ENCODE results near the gene WNT5B.

The WNT5B gene

DNA sequence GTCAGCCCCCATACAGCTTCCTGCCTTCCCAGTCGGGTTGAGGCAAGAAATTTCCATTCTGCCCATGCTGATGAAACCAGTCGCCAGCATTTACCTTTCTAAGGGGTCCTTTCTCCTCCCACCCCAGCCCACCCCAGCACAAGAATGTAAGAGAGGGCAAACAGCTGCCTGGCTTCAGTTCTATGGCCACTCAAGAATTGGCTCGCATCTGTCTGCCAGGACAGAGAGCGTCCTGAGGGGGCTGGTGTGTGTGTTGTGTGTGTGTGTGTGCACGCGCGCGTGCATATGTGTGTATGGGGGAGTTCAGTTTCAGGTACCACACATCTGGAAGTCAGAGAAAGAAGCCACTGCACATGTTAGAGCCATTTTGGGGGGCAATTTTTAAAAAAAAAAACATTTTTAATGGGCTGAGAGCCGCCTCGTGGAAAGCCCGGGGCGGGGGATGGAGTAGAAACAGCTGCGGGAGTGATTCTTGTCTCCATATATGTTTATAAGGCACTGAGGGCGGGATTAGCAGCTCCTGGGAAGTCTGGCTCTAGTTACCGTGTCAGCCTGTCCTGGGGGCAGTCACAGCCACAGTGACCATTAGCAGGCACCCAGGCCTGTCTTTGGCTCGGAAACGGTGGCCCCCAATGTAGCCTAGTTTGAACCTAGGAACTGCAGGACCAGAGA is at the start of gene WNT5B:
TSS of gene WNT5B (plus strand) at position 566 of the 672 bp plus-strand sequence. CDS start 2,124 bp downstream, outside the sequence.
- no peak for DNase-seq

DNA sequence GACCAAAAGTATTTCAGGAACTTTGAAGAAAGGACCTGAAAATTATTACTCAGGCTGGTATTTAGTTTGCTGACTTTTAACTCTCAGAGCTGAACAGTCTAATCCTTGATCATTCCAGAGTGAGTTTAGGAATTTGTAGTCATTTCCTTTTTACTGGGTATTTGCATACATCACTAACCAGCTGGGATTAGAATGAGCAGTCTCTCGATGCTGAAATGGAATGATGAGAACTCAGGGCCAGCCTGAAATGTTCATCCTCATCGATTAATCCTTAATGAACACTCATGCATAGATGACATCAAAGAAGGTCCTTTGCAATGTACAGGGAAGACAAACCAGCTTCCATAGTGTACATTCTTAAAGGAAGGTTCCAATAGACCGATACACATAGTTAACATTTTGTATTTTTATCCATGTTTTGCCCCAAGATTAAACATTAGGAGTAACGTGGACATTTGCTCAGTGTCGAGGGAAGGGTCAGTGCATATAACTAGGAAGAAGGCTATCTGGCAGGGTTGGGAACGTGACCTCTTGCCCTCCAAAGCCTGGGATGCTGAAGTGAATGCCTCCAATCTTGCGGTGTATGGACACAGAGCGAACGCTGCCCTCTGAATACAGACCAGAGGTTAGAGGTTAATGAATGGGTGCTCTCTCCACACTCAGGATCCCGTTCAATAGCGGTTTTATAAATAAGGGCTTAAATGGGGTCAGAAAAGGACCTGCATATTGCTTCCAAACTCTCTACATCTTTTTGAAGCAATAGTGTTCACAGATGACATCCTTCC is 49.2 kb upstream of the WNT5B start:
- DNase-seq: no peak

DNA sequence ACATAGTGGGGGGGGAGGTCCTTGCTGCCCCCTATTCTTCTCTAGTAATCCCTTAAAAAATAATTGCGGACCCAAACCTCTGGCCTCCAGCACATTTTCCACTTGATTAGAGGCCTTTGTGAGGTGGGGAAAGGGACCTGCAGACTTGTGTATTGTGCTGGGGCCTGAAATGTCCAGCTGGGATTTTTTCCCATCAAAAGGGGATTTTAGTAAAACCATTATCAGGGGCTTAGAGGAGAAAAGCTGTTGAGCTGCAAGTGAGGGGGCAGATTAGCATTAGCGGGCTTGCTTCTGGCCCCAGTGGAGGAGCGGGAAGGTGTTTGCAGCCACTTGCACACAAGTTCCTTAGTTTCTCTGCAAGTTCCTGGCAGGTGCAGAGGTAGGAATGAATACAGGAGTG is 48.5 kb upstream of the WNT5B start:
- no peak for DNase-seq

DNA sequence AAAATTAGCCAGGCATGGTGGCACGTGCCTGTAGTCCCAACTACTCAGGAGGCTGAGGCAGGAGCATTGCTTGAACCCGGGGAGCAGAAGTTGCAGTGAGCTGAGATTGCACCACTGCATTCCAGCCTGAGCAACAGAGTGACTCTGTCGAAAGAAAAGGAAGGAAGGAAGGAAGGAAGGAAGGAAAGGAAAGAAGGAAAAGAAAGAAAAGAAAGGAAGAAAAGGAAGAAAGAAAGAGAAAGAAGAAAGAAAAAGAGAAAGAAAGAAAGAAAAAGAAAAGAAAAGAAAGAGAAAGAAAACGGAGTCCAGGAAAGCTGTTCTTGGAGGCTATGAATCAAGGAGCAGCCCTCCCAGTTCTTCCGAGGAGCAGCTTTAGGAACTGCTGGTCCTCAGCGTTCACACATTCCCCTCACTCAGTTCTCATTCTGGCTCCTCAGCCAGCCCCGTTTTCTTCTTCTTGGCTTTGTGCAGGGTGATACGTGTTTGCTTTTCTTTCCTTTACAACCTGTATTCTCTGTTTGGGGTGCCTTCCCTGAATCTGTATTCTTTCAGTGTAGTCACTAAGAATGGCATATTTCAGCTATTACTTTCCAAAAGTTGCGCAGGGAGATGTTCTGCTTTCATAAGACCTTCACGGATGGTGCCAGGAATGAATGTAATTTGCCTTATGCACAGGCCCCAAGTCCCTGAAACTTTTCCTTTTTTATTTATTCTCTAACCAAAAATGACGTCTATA is 46.9 kb upstream of the WNT5B start:
- DNase-seq: no peak

DNA sequence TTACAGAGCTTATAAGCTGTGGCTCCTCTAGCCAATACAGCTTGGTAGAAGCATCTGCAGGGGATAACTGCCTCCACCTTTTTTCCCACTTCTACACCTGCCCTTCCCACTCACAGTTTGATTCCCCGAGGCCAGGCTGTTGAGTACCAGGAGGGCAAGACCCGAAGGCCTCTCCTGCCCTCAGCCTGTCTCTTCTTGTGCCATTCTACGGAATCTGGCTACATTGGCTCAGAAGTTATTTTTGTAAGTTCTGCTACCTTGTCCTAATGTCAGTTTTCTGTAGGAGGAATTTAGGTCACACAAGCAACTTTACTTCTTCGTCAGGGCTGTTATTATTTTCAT is 46.4 kb upstream of the WNT5B start:
- DNase-seq: no peak

DNA sequence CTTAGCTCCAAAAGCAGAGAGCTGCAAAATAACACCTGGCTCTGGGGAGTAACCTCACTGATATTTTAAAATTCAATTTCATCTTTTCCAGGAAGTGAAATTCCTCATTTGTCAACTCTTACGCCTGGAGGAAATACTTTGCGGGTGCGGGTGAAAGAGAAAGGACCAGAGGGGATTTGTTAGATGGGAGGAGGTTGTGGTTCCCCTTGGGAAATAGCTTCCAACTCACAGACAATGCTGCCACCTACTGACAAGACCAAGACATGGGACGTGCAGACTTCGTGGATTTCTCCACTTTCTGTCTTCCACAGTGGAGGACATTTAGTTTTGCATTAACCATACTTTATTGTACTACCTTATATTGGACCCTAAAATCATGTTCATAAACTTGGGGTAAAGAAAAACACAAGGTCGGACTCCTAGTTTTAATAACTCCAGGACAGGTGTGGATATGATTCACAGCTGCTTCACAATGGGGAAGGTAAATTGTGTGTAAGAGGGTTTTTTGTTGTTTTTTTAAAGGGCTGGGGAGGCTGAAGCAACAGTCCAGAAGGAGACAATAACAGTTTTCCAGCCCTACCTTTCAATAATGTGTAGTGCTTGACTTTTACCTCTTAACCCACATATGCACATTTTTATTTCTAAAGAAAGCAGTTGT is 45.5 kb upstream of the WNT5B start:
- peak; percentile 64 to 88 for DNase-seq

DNA sequence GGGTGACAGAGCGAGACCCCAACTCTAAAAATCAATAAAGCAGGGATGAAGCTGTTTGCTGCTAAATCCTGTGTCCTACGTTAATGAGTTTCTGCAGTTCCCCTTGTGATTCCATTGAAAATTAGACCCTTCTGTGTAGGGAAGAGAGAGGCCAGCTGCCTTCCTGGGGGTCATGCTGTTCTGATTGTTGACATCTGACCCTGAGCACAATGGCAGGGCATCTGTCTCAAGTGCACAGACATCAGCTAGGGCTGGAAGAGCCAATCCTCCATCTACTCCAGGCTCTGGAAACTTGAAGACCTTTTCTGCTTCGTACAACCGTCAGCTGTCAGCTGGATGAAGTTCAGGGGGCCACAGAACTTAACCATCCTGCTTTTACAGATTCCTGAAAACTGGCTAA is 44.7 kb upstream of the WNT5B start:
- no peak for DNase-seq

DNA sequence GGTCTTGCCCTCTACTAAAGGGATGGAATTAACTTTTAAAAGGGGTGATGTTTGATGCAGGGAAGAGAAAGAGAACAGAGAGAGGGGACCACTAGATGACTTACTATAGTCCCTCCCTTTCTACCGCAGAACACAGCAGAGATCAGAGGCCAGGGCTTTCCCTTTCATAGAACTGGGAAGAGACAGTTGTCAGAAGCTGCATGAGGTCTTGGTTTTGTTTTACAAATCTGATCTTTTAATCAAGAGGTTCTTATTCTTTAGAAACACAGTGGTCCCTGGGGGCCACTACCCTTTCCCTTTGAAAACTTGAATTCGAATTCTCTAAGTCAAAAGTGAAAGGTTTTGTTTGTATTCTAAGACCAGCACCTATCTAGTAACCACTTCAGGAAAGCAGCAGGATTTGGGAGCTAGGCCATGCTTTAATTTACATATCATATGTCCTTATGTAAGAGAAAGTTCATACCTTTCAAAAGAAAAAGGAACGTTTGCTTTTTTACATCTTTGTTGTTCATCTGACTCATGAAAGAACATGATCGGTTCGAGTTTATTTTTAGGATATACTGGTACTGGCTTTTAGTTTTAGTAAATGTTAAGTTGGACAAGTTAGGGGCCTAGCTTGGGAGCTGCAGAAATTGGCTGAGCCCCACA is 41.0 kb upstream of the WNT5B start:
- DNase-seq: no peak

DNA sequence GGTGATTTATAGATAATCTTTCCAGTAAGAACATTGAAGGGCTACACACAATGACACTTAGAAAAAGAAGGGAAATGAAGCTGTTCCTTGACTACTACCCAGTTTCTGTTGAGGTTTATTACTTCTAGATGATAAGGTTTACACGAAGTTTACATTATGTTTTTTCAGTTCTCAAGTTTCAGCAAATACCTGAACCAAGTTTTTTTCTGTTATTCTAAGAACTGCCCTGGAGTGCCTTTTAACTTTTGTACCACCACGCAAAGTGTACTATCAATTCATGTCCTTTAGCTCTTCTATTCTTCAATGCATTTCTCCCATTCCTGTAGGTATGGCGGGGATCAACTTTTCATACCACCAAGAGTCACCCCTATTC is 40.5 kb upstream of the WNT5B start:
- no peak for DNase-seq

DNA sequence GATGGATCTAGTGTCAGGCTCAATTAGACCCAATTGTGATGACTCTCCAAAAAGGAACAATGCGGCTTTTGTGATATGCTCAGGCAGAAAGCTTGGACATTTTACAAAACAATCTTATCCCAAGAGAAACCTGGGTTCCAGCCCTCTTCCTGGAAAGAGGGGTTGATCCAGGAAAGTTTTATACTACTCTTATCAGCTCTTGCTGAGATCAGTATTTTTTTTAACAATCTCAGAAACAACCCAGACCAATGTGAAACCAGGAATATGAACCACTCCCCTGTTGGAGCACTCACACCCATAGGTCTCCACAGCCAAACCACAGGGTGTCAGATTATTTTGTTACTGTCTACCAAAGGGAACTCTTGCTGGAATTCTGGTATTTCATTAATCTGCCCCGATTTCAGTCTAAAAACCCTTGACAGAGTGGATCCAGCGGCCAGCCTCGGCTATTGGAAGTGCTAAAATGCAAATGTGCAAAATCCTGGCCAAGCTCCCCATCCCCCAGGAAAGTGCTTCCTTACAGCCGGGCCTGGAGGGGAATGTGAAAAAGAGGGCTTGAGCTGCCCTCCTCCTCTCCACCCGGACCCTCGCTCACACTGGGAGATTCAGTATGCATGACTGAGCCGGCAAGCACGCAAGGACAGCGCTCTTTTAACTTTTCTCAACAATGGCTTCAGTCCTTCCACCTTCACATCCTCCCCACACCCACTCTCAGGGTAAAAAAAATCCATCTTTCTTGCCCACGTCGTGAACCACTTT is 38.6 kb upstream of the WNT5B start:
- DNase-seq: no peak

DNA sequence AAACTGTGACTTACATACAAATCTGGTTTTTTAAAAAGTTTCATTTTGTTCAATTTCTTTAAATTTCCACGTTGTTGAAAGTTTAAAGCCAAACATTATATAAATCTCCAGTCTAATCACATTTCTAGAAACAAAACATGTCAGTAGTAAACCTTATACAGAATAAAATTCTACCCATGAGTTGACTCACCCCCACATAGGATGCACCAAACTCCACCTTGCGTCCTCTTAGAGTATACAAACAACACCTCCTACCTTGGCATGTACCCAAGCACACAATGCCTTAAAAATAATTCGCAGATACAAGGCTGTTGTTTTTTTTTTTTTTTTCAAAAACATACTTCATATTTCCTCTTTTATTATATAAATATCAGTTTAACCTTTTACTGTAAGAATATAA is 38.0 kb upstream of the WNT5B start:
- DNase-seq: peak in 1 of 2 experiments; percentile 41

DNA sequence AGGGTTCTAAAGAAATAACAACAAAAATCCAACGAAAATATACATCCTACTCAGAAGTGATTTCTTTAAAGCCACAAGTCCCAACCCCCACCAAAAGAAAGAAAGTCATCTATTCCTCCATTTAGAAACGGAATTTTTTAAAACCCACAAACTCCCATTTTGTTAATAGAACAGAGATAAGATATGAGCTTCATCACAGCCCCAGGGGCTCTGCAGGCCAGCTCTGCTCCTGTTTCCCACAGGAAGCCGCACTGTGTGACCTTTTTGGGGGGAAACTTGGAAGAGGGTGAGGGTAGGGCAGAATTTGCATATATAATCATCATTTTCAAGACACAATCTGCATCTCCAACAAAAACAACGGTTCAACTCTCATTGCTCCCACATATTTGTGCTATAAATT is 37.5 kb upstream of the WNT5B start:
- DNase-seq: no peak

DNA sequence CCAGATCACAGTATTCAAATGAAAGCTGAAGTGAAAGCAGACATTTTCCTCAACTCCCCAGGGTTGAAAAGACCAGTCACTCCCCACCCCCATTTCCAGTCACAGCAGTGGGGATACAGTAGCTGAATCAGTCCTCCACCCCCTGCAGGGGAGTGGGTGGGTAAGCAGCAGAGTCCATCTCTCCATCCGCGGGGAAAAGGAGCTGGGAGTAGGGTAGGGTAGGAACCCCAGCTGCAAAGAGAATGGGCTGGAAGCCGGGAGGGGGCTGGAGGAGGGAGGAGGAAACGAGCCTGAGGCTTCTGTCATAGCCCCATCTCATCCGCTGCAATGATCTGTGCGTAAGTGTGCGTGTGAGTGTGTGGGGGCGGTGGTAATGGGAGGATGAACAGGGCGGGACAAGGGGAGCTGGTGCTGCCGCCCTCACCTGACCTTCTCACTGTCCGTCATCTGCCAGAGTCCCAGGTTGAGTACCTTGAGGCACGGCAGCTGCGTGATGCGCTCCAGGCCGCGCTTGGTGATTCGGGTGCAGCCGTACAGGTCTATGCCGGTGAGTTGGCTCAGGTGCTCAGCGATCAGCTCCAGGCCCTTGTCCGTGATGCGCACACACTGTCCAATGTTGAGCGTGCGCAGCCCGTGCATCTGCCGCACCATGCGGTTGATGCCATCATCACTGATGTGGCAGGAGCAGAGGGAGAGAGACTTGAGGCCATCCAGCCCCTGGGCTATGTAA is 36.4 kb upstream of the WNT5B start:
- peak; percentile 44 to 61 for DNase-seq

DNA sequence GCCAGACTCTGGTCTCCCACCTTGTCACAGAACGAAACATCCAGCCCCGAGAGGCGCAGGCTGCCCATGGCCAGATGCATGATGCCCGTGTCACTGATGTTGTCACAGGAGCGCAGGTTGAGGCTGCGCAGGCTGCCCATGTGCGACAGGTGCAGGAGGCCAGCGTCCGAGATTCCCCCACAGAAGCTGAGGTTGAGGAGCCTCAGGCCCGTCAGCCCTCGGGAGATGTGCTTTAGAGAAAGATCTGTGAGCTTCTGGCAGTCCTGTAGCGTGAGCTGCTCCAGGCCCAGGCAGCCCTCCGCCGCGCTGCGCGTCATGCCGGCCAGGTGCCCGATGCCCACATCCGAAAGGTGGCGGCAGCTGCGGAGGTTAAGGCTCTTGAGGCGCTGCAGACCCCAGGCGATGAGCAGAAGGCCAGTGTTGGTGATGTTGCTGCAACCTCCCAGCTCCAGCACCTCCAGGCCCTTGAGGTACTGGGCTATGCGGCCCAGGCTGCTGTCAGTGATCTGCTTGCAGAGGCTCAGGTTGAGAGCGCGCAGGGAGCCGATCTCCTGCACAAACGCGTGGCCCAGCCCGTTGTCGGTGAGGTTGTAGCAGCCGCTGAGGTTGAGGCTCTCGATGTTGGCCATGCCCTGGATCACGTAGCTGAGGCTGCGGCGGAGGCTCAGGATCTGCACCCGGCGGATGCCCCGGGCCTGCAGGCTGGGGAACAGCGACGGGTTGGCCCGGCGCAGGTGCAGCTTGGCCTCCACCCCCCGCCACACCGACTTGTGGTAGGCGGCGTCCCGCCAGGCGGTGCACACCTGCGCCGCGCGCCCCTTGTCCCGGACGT is 35.6 kb upstream of the WNT5B start:
- DNase-seq: peak in 1 of 2 experiments; percentile 69

DNA sequence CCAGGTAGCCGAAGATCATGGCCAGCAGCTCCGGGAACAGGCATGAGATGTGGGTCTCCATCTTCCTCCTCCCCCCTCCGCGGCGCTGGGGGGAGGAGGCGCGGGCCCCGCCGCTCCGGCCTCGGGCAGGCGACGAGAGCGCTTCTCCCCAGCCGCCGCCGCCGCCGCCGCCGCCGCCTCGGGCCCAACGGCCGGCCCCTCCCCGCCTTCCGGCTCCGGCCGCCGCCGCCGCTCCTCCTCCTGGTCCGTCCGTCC is 35.1 kb upstream of the WNT5B start:
- DNase-seq: peak; percentile 48 to 69

DNA sequence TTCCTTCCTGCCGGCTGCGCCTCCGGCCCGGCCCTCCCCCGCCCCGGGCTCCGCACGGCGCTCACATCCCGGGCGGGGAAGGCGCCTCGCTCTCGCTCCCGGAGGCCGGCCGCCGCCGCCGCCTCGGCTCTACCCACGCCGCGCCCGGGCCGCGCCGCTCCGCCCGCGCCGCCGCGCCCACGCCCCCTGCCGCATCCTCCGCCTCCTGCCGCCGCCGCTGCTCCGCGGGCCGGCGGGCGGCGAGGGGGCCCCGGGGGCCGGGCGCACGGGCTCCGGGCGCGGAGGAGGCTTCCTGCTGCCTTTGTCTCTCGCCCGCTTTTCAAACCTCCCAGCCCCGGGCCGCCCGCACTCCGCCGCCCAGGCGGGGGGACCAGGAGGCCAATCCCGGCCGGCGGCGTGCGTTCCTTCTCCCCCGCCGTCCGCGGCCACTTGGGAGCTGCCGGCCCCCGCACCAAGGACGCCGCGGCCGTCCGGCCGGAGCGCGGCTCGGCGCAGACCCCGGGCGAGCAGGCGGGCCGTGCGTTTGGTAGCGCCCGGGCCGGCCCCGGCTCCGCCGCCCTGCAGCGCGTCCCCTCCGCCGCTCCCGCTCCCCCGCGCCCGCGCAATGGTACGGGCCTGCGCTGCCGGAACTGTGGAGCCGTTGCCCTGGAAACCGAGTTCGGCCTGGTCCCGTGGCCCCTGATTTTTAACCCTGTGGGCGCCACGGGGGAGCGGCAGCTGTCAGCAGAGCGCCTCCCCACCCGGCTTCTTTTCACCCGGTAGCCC is 34.6 kb upstream of the WNT5B start, which contains the start of gene FBXL14:
TSS of gene FBXL14 (minus strand) at position 321 of the 765 bp plus-strand sequence. CDS start 515 bp downstream, outside the sequence.
- peak; percentile 52 to 88 for DNase-seq

DNA sequence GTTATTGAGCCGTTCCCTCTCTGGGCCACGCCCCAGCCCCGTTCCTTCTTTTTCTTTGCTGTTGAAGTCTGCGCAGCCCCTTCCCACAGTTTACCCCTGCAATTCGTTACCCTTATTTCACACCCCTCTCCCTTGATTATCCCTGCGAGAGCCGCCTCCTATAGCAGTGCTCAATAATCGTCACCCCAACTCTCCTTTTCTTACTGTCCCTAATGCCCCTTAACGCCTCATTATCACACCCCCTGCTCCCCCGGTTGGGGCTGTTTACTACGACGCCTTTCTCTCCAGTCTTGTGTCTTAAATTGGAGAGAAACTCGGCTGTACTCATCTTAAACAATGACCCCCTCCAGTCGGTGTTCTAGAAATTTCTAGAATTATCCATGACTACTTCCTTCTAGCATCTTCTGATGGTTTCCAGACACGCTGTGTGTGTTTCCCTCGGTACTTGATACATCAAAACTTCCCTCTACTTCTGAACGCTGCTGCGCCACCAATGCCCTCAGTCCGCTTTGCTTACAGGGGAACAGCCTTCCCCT is 33.9 kb upstream of the WNT5B start:
- DNase-seq: no peak

DNA sequence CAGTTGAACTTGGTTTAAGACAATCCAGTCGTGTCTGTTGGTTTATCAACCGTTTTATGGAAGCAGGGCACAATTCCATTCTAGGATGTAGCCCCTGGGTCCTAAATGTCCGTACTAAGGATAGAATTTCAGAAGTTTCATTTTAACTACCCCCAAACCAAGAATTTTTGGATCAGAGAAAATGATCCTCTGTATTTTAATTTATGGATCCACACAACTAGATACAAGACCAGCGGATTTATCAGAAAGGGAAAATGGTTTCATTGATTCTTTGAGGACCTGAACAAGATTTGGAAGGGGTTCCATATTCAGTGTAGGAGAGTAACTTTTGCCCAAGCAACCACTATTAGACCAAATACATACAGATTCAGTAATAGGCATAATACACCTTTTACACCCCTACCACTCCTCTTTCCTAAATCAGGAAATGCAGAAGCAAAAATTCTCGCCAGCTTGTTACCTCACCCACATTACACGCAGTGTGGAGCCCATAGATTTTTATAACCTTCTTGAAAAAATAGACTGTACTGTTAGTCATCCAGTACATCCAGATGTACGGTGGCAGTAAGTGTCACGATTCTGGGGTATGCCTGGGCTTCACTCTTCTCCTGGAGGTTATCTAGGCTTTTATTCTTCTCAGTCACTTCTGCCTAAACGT is 33.2 kb upstream of the WNT5B start:
- no peak for DNase-seq

DNA sequence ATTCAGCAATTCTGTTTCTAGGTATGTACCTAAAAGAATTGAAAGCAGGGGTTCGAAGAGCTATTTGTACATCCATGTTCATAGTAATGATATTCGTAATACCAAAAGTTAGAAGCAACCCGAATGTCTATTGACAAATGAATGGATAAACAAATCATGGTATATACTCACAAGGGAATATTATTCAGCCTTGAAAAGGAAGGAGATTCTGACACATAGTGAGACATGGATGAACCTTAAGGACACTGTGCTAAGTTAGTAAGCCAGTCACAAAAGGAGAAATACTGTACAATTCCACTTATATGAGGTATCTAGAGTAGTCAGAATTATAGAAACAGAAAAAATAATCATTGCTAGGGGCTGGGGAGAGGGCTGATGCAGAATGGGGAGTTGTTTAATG is 30.3 kb upstream of the WNT5B start:
- no peak for DNase-seq

Data from SW 1271 (cell line).